Suprapubic skin (tissue), 4 donors: Measurements from ENCODE around the gene PTPRM.

ENCODE experiments used
- CTCF ChIP-seq, 2 donors: fragments of 200-600 bp in 1 of 2; fragments of 450-650 bp in 1 of 2; sonication (generic) in 1 of 2; IDR thresholded peaks; one replicate each; pipeline ENCODE4 v1.5.1; 2016 to 2019; ENCODE audit warnings: antibody characterized with exemption in 2 of 2, mild to moderate bottlenecking in 1 of 2, moderate library complexity in 1 of 2
- EP300 ChIP-seq: sonication (generic); formaldehyde crosslinking; IDR thresholded peaks from one replicate; pipeline ENCODE4 v1.6.1; 2017; ENCODE audit warnings: antibody characterized with exemption
- POLR2A ChIP-seq, 2 donors: fragments of 450-650 bp; IDR thresholded peaks; one replicate each; pipeline ENCODE4 v1.6.1; 2017; ENCODE audit warnings: antibody characterized with exemption in 2 of 2, mild to moderate bottlenecking in 2 of 2, moderate library complexity in 2 of 2
- POLR2AphosphoS5 ChIP-seq, 3 donors: sonication (generic); formaldehyde crosslinking; IDR thresholded peaks; one replicate each; pipeline ENCODE4 v1.6.1; 2017; ENCODE audit warnings: antibody characterized with exemption in 3 of 3

GRCh38 chr18:8081872-8082553 is 514.9 kb downstream of the PTPRM start:
- TF ChIP-seq CTCF (IDR thresholded peaks at IDR 0.05) (no peak), POLR2AphosphoS5 (IDR thresholded peaks at IDR 0.05) (no peak), EP300 (no peak), POLR2A (IDR thresholded peaks at IDR 0.05) (no peak)
